GM12872 (cell line): ENCODE measurements around the gene DISC1.

Experiments used
- CTCF ChIP-seq: IDR thresholded peaks from 3 replicates; pipeline ENCODE4 v1.5.1; 2011; ENCODE audit warnings: low read depth, mild to moderate bottlenecking, low read length, moderate library complexity; ENCODE audit not compliant: insufficient read depth

Gene DISC1

GRCh38 chr1:231619257-231619634, 7.3 kb upstream of the DISC1 start:
- no peak for TF ChIP-seq CTCF

GRCh38 chr1:231625975-231626534, 535 bp upstream of the DISC1 start:
- no peak for TF ChIP-seq CTCF

DNA sequence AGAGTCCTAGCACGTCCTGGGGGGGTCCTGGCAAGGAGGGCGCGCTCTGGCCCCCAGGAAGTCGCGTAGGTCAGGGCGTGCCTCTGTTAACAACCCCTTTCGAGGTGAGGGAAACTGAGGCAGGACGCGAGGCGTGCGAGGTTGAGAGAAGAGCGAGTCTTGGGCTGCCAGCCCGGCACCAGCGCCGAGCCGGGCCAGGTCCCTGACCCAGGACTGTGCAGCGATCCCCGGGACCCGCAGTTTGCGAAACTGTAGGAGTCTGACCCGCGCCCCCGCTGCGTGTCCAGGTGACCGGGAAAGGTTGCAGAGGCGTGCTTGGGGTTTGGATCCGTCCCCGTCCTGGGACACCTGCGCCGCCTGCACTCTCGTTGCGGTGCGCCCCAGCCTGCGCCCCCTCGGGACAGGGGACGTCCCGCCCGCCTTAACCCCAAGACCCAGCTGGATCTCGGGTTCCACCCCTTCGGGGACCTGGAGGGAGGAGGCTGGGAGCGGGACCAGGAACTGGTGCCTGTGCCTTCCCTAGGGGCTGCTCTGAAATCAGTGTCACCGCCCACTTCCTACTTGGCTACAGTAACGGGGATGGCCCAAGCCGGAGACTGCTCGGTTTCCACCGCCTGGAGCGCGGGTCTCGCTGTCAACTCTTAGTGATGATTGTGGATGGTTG, 493 bp downstream of the DISC1 start:
- no peak for TF ChIP-seq CTCF

DNA sequence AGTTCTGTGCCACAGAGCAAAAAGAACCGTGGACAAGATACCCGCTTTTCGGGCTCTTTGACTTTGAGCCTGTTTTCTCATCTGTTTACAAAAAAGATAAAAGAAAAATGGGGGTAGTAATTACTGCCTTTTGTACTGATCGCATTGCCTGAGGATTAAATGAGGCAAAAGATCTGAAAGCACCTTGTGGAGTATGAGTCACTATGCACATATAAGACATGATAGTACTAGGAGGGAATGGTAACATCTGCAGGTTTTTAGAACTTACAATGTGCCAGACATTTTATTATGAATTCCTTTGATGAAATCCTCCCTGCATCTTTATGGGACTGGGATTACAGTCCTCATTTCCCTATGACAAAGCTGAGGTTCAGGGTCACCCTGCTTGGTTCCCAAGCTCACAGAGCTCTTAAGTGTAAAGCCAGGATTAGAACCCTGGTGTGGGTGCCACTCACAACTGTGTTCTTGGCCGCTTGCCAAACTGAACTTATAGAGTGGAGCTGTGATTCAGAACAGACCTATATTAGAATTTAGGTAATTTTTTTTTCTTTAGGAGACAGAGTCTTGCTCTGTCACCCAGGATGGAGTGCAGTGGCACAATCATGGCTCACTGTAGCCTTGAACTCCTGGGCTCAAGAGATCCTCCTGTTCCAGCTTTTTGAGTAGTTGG, 1.8 kb downstream of the DISC1 start:
- TF ChIP-seq CTCF = no peak

- no peak for TF ChIP-seq CTCF
Measured at GRCh38 chr1:231629132-231629531, 2.5 kb downstream of the DISC1 start.

- TF ChIP-seq CTCF = no peak
Measured at GRCh38 chr1:231630558-231631205, 4.1 kb downstream of the DISC1 start.

- TF ChIP-seq CTCF = no peak
Measured at GRCh38 chr1:231631717-231632116, 5.1 kb downstream of the DISC1 start.
